Right atrium auricular region (tissue), 2 donors: ENCODE measurements around the gene H2BK1. TPM values are rescaled to one million over a fixed set of nuclear protein-coding genes. Genes with fewer than 3 reads are reported as not detected.

Experiments
- DNase-seq: peaks from one replicate; pipeline ENCODE4 v3.0.0-alpha.2; 2019; ENCODE audit warnings: low spot score
- H3K27ac ChIP-seq, 2 donors: fragments of 200-600 bp; sonication (generic); 1 replicate in 1 of 2; 2 replicates in 1 of 2; pipeline ENCODE4 v1.5.1; 2016 to 2019
- H3K27me3 ChIP-seq, 2 donors: fragments of 200-600 bp; sonication (generic); one replicate each; pipeline versions ENCODE4 v1.5.1 to v1.6.0; 2017 to 2019
- H3K36me3 ChIP-seq: fragments of 200-600 bp; sonication (generic); one replicate; pipeline ENCODE4 v1.5.1; 2016
- H3K4me1 ChIP-seq, 2 donors: fragments of 200-600 bp; sonication (generic); one replicate each; pipeline versions ENCODE4 v1.5.1 to v1.6.0; 2017 to 2019
- H3K4me3 ChIP-seq, 2 donors: fragments of 200-600 bp; sonication (generic); 1 replicate in 1 of 2; 2 replicates in 1 of 2; pipeline ENCODE4 v1.5.1; 2017 to 2019; ENCODE audit warnings: mild to moderate bottlenecking in 1 of 2, moderate library complexity in 1 of 2
- H3K9me3 ChIP-seq, 2 donors: fragments of 200-600 bp; sonication (generic); one replicate each; pipeline ENCODE4 v1.5.1; 2019
- CTCF ChIP-seq, 2 donors: fragments of 200-600 bp; sonication (generic); IDR thresholded peaks; one replicate each; pipeline ENCODE4 v1.5.1; 2019; ENCODE audit warnings: antibody characterized with exemption in 2 of 2
- total RNA-seq, 2 donors: library from RNA; depleted of rRNA; stranded (reverse); fragments of >200 nt; gene quantifications; one replicate each; pipeline ENCODE4 v1.1.0, GENCODE V29; 2016

H2BK1 gene
- total RNA-seq, 2 donors from 2014 or later: not detected

- Histone ChIP-seq H3K27ac (peak overlapping the region; percentile 89 to 97), H3K4me3 (peak overlapping the region in 1 of 2 donors; percentile 79), H3K4me1 (peaks cover 0 to 82% of the 10 kb centered on the region in 2 donors), H3K9me3 (no peaks in the 10 kb centered on the region), H3K36me3 (no peaks in the 10 kb centered on the region), H3K27me3 (no peaks in the 10 kb centered on the region)
- no peak for TF ChIP-seq CTCF (IDR thresholded peaks at IDR 0.05)
- no peak for DNase-seq
These were observed 40.2 kb upstream of the H2BK1 start for GRCh38 chr7:151250181-151251132.

- DNase-seq: no peak
- peaks cover 0 to under 1% of the 10 kb centered on the region in 2 donors for H3K27me3 ChIP-seq
These were observed 39.4 kb upstream of the H2BK1 start for GRCh38 chr7:151249732-151250072.

GRCh38 chr7:151249034-151249731, 38.9 kb upstream of the H2BK1 start:
- peaks cover 0 to 3% of the 10 kb centered on the region in 2 donors for H3K27me3 ChIP-seq
- peaks cover 0 to 83% of the 10 kb centered on the region in 2 donors for H3K4me1 ChIP-seq
- no peaks in the 10 kb centered on the region for H3K9me3 ChIP-seq
- H3K36me3 ChIP-seq: no peaks in the 10 kb centered on the region
- TF ChIP-seq CTCF (IDR thresholded peaks at IDR 0.05): no peak
- DNase-seq: peak; percentile 81
- H3K4me3 ChIP-seq: peak overlapping the region; percentile 79 to 80
- peak overlapping the region; percentile 89 to 97 for H3K27ac ChIP-seq

More at GRCh38 chr7:151249732-151250072, 39.4 kb upstream of the H2BK1 start:
- Histone ChIP-seq H3K27ac (peak overlapping the region; percentile 89 to 97), H3K36me3 (no peaks in the 10 kb centered on the region), H3K4me3 (peak overlapping the region; percentile 79 to 80), H3K4me1 (peaks cover 0 to 83% of the 10 kb centered on the region in 2 donors), H3K9me3 (no peaks in the 10 kb centered on the region)
- TF ChIP-seq CTCF (IDR thresholded peaks at IDR 0.05): no peak

GRCh38 chr7:151248346-151249033, 38.2 kb upstream of the H2BK1 start, which contains the start of gene SMARCD3:
TSS of gene SMARCD3 (minus strand) at chr7:151248694. CDS start at chr7:151248562, 132 bp downstream.
- Histone ChIP-seq H3K27ac (peak within 1 kb of the TSS; percentile 89 to 97), H3K9me3 (no peaks in the 10 kb centered on the region), H3K36me3 (no peaks in the 10 kb centered on the region), H3K27me3 (peaks cover 0 to 3% of the 10 kb centered on the region in 2 donors), H3K4me3 (peak within 1 kb of the TSS; percentile 79 to 80), H3K4me1 (peaks cover 0 to 84% of the 10 kb centered on the region in 2 donors)
- peak; percentile 76 for DNase-seq
- TF ChIP-seq CTCF (IDR thresholded peaks at IDR 0.05): no peak

GRCh38 chr7:151247611-151248345, 37.5 kb upstream of the H2BK1 start:
- no peak for DNase-seq
- peaks cover 0 to 85% of the 10 kb centered on the region in 2 donors for H3K4me1 ChIP-seq

More at GRCh38 chr7:151247611-151248345, 37.5 kb upstream of the H2BK1 start:
- no peak for TF ChIP-seq CTCF (IDR thresholded peaks at IDR 0.05)
- Histone ChIP-seq H3K9me3 (no peaks in the 10 kb centered on the region), H3K27ac (peak overlapping the region; percentile 89 to 97), H3K36me3 (no peaks in the 10 kb centered on the region), H3K4me3 (peak overlapping the region; percentile 79 to 80), H3K27me3 (peaks cover 0 to 3% of the 10 kb centered on the region in 2 donors)
